Vagina (tissue), 2 donors: ENCODE data around the gene SYT1. TPM values are rescaled to one million over a fixed set of nuclear protein-coding genes. Genes with fewer than 3 reads are reported as not detected.

Source experiments
- DNase-seq, 2 donors: peaks; one replicate each; pipeline ENCODE4 v3.0.0-alpha.2; 2017; ENCODE audit errors: extremely low spot score in 2 of 2
- H3K27ac ChIP-seq: fragments of 200-600 bp; sonication (generic); one replicate; pipeline ENCODE4 v1.5.1; 2019
- H3K27me3 ChIP-seq: fragments of 200-600 bp; sonication (generic); one replicate; pipeline ENCODE4 v1.5.1; 2019
- H3K36me3 ChIP-seq, 2 donors: fragments of 200-600 bp; sonication (generic); one replicate each; pipeline ENCODE4 v1.5.1; 2017 to 2019
- H3K4me1 ChIP-seq: fragments of 200-600 bp; sonication (generic); one replicate; pipeline ENCODE4 v1.5.1; 2019
- H3K4me3 ChIP-seq, 2 donors: fragments of 200-600 bp; sonication (generic); 1 replicate in 1 of 2; 2 replicates in 1 of 2; pipeline ENCODE4 v1.5.1; 2016 to 2019
- H3K9me3 ChIP-seq: fragments of 200-600 bp; sonication (generic); one replicate; pipeline ENCODE4 v1.5.1; 2019
- CTCF ChIP-seq, 3 experiments: fragments of 450-650 bp in 2 of 3; fragments of 200-600 bp in 1 of 3; sonication (generic) in 1 of 3; IDR thresholded peaks; one replicate each; pipeline ENCODE4 v1.5.1; 2017 to 2019; ENCODE audit warnings: antibody characterized with exemption in 3 of 3, mild to moderate bottlenecking in 2 of 3, moderate library complexity in 2 of 3
- POLR2A ChIP-seq, 2 donors: fragments of 450-650 bp; IDR thresholded peaks; one replicate each; pipeline ENCODE4 v1.6.1; 2017; ENCODE audit warnings: antibody characterized with exemption in 2 of 2, mild to moderate bottlenecking in 2 of 2, moderate library complexity in 2 of 2
- POLR2AphosphoS5 ChIP-seq, 2 donors: sonication (generic); formaldehyde crosslinking; IDR thresholded peaks; one replicate each; pipeline ENCODE4 v1.9.0; 2017; ENCODE audit warnings: antibody characterized with exemption in 2 of 2, mild to moderate bottlenecking in 2 of 2, low read depth in 1 of 2; ENCODE audit not compliant: insufficient read depth in 1 of 2
- intact Hi-C: fragments of 100-400 bp; cut with DNase I; formaldehyde crosslinking; loops from one replicate; pipeline ENCODE4 v1.15.1; 2023
- total RNA-seq: library from RNA; depleted of rRNA; stranded (reverse); fragments of >200 nt; gene quantifications from one replicate; pipeline ENCODE4 v1.2.3, GENCODE V29; 2016

The SYT1 gene
- total RNA-seq, 1 donor from 2014 or later, result 13.3 TPM

- Histone ChIP-seq H3K36me3 (no peaks in the 10 kb centered on the region), H3K9me3 (no peaks in the 10 kb centered on the region), H3K4me3 (no peak overlapping the region), H3K27me3 (no peaks in the 10 kb centered on the region), H3K4me1 (no peaks in the 10 kb centered on the region), H3K27ac (no peak overlapping the region)
- TF ChIP-seq POLR2AphosphoS5 (IDR thresholded peaks at IDR 0.05; ENCODE audit: insufficient read depth in 1 of 2, low read depth in 1 of 2) (no peak), POLR2A (IDR thresholded peaks at IDR 0.05) (no peak), CTCF (IDR thresholded peaks at IDR 0.05) (no peak)
- no peak for DNase-seq
- intact Hi-C loops, result no loop called here
These were observed 141.7 kb downstream of the SYT1 start for GRCh38 chr12:79006306-79006705.

- Histone ChIP-seq H3K4me3 (no peak overlapping the region), H3K27ac (no peak overlapping the region), H3K4me1 (no peaks in the 10 kb centered on the region), H3K36me3 (no peaks in the 10 kb centered on the region), H3K9me3 (no peaks in the 10 kb centered on the region), H3K27me3 (no peaks in the 10 kb centered on the region)
- intact Hi-C loops, result no loop called here
- DNase-seq, result no peak
- TF ChIP-seq CTCF (IDR thresholded peaks at IDR 0.05) (no peak), POLR2A (IDR thresholded peaks at IDR 0.05) (no peak), POLR2AphosphoS5 (IDR thresholded peaks at IDR 0.05; ENCODE audit: insufficient read depth in 1 of 2, low read depth in 1 of 2) (no peak)
These were observed 144.0 kb downstream of the SYT1 start for GRCh38 chr12:79008591-79008990.

GRCh38 chr12:79012636-79013035, 148.1 kb downstream of the SYT1 start:
- DNase-seq, result no peak
- TF ChIP-seq CTCF (IDR thresholded peaks at IDR 0.05) (no peak), POLR2AphosphoS5 (IDR thresholded peaks at IDR 0.05; ENCODE audit: insufficient read depth in 1 of 2, low read depth in 1 of 2) (no peak), POLR2A (IDR thresholded peaks at IDR 0.05) (no peak)
- no peaks in the 10 kb centered on the region for H3K36me3 ChIP-seq

GRCh38 chr12:79016181-79016580, 151.6 kb downstream of the SYT1 start:
- Histone ChIP-seq H3K27me3 (no peaks in the 10 kb centered on the region), H3K27ac (no peak overlapping the region), H3K9me3 (no peaks in the 10 kb centered on the region), H3K4me1 (no peaks in the 10 kb centered on the region), H3K36me3 (no peaks in the 10 kb centered on the region), H3K4me3 (no peak overlapping the region)
- intact Hi-C loops, result no loop called here
- TF ChIP-seq POLR2AphosphoS5 (IDR thresholded peaks at IDR 0.05; ENCODE audit: insufficient read depth in 1 of 2, low read depth in 1 of 2) (no peak), CTCF (IDR thresholded peaks at IDR 0.05) (no peak), POLR2A (IDR thresholded peaks at IDR 0.05) (no peak)
- no peak for DNase-seq

More at GRCh38 chr12:79012636-79013035, 148.1 kb downstream of the SYT1 start:
- H3K4me3 ChIP-seq, result no peak overlapping the region
- H3K27ac ChIP-seq, result no peak overlapping the region
- H3K9me3 ChIP-seq, result no peaks in the 10 kb centered on the region
- intact Hi-C loops, result no loop called here
- H3K27me3 ChIP-seq, result no peaks in the 10 kb centered on the region
- no peaks in the 10 kb centered on the region for H3K4me1 ChIP-seq

- no peaks in the 10 kb centered on the region for H3K9me3 ChIP-seq
- no peaks in the 10 kb centered on the region for H3K36me3 ChIP-seq
- intact Hi-C loops, result no loop called here
- no peak overlapping the region for H3K4me3 ChIP-seq
- DNase-seq, result no peak
- no peak overlapping the region for H3K27ac ChIP-seq
- TF ChIP-seq POLR2A (IDR thresholded peaks at IDR 0.05) (no peak), CTCF (IDR thresholded peaks at IDR 0.05) (no peak), POLR2AphosphoS5 (IDR thresholded peaks at IDR 0.05; ENCODE audit: insufficient read depth in 1 of 2, low read depth in 1 of 2) (no peak)
- no peaks in the 10 kb centered on the region for H3K4me1 ChIP-seq
- H3K27me3 ChIP-seq, result no peaks in the 10 kb centered on the region
These were observed 155.1 kb downstream of the SYT1 start for GRCh38 chr12:79019672-79020071.
